Activated T-cell treated with anti-CD3 and anti-CD28 coated beads for 24 hours (primary cell): ENCODE results near the gene CD99L2.
"Not testable (repeated sequence)": the region's sequence is repeated elsewhere in the genome, so short reads cannot be mapped to it uniquely, and the experiment has no call there.

ENCODE experiments used
- DNase-seq: peaks from one replicate; pipeline ENCODE4 v3.0.0-alpha.2; 2020; ENCODE audit warnings: low read depth

The CD99L2 gene

DNA sequence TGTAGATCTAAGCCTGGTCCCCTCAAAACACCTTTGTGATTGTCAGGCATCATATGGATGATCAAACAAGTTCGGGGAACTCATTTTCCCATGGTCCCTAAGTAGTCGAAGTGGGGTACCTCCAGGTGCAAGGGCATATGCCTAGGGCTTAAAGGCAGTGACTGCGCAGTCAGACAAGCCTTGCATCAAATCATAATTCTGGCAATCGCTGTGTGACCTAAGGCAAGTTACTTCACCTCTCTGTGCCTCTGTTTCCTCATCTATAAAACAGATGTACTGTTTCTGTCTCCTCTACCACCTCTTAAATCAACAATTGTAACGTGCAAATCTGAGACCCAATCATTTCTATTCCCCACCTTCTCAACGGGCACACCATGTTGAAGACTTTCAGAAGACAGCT is 1.8 kb downstream of the CD99L2 start:
- no peak for DNase-seq

DNA sequence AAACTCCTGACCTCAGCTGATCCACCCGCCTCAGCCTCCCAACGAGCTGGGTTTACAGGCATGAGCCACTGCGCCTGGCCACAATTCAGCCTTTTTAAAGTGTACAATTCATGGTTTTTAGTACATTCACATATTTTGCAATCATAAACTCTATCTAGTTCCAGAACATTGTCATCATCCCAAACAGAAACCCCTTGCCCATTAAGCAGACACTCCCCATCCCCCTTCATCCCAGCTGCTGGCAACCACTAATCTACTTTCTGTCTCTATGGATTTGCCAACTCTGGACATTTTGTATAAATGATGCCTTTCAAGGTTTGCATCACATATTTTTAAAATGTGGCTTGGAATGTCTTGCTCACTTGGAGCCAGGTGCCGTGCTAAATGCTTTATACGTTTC is 4.5 kb downstream of the CD99L2 start:
- DNase-seq = no peak

GRCh38 chrX:150889131-150889530 is 9.3 kb downstream of the CD99L2 start:
- DNase-seq = no peak

GRCh38 chrX:150887906-150888465 is 10.5 kb downstream of the CD99L2 start:
- no peak for DNase-seq

GRCh38 chrX:150887268-150887667 is 11.2 kb downstream of the CD99L2 start:
- DNase-seq = not testable (repeated sequence)

DNA sequence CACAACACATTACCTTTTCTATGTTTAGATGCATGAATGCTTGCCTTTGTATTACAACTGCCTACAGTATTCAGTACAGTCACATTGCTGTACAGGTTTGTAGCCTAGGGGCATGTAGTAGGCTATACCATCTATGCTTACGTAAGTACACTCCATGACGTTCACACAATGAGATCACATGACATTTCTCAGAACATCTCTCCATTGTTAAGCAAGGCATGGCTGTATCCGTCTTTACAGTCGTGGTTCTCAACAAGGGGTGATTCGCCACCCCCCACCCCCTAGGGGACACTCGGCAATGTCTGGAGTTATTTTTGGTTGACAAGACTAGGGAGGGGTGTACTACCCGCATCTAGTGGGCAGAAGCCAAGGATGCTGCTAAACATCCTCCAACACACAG is 12.1 kb downstream of the CD99L2 start:
- no peak for DNase-seq

- no peak for DNase-seq
Measured at GRCh38 chrX:150880808-150881165, 17.7 kb downstream of the CD99L2 start.

GRCh38 chrX:150879855-150880807 is 18.3 kb downstream of the CD99L2 start:
- DNase-seq = no peak

GRCh38 chrX:150875621-150876020 is 22.8 kb downstream of the CD99L2 start:
- not testable (repeated sequence) for DNase-seq

- no peak for DNase-seq
Measured at GRCh38 chrX:150874448-150874847, 24.0 kb downstream of the CD99L2 start.

DNA sequence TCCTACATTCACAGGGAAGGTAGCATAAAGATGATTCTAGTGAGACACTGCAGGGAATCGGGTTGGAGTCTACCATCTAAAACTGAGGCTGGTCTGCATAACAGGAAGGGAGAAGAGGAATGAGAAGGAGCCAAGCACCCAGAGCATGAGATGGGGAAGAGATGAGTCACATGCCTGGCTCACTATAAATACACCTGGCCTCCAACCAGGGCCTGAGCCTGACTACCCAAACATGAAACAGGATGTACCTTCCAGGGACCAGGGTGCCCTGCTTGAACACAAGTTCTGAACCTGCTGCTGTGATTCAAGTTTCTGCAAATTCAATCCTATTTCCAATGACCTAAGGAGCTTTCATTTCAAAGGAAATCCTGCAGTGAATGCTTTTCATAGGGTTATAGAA is 24.9 kb downstream of the CD99L2 start:
- no peak for DNase-seq

- DNase-seq = no peak
Measured at GRCh38 chrX:150872773-150873336, 25.6 kb downstream of the CD99L2 start.

DNA sequence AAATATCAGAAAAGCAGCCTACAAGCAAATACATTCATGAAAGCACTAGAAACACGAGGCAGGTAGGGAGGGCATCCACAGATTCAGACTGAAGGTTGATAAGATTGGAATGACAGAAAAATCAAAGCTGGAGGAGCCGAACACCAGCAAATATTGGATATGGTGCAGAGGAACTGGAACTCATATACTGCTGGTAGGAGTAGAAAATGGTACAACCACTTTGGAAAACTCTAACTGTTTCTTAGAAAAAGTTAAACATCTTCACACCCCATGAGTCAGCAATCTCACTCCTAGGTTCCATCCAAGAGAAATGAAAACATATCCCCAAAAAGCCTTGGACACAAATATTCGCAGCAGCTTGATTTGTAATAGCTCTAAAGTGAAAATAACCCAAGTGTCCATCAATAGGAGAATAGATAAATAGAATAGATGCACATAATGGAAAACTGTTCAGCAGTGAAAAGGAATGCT is 27.1 kb downstream of the CD99L2 start:
- no peak for DNase-seq

- DNase-seq = no peak
Measured at GRCh38 chrX:150870487-150871340, 27.8 kb downstream of the CD99L2 start.

DNA sequence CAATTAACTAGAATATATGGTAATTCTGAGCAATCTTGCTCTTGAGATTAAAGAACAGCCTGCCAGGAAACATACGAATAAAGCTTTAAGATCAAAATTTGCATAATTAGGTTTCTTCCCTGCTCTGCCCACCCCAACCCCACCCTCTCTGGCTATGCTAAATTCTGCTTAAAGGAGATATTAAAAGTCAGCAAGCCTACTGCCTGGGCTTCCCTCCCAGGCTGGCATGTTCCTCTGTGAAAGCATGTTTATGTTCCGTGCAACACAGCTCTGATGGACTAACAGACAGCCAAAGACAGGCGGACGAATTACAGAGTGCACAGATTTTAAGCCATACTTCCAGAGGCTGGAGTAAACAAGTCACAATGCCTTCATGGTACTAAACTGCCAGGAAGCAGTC is 28.4 kb downstream of the CD99L2 start:
- no peak for DNase-seq

DNA sequence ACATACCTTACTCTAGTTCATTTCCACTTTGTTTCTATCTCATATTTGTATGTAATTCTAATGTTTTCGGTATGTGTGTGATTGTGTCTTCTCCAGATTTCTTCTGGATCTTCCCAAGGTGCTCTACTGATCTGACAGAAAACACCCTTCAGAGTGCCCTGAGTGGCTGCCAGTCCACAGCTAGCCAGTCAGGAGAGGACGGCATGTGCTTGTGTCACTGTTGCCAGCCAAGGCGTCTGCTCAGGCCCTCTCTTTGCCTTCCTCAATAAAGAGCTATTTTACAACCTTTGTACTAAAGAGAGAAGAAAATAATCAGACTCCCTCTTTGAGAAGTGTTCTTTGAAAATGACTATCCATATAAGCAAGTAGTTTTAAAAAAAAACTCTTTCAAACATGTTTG is 29.0 kb downstream of the CD99L2 start:
- no peak for DNase-seq

DNA sequence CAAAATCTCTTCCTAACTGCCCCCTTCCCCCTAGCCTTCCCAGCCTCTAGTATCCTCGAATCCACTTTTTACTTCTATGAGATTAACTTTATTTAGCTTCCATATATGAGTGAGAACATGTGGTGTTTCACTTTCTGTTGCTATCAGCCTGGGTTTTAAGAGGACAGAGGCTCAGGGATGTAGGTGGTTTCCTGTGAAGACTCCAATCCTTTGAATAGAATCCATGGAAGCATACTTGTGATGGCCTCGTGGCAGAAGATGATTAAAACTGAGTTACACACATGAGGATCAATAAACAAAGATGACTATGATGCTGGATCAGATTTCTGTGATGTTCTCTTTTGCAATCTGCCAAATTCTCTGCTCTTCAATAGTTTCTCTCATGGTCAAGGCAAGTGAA is 29.8 kb downstream of the CD99L2 start:
- DNase-seq = no peak

GRCh38 chrX:150864127-150864526 is 34.3 kb downstream of the CD99L2 start:
- DNase-seq = no peak

GRCh38 chrX:150863191-150863590 is 35.3 kb downstream of the CD99L2 start:
- no peak for DNase-seq

DNA sequence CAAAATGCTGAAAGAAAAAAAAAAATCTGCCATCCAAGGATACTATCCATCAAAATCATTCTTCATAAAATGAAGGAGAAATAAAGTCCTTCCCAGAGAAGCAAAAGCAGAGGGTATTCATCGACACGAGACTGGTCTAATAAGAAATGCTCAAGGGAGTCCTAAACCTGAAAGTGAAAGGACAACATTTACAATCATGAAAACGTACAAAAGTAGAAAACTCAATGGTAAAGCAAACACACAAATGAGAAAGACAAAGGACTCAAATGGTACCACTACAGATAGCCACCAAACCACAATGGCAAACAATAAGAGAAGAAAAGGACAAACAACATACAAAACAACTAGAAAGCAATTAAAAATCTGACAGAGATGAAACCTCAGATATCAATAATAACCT is 41.0 kb downstream of the CD99L2 start:
- no peak for DNase-seq

GRCh38 chrX:150856785-150857184 is 41.7 kb downstream of the CD99L2 start:
- no peak for DNase-seq

DNA sequence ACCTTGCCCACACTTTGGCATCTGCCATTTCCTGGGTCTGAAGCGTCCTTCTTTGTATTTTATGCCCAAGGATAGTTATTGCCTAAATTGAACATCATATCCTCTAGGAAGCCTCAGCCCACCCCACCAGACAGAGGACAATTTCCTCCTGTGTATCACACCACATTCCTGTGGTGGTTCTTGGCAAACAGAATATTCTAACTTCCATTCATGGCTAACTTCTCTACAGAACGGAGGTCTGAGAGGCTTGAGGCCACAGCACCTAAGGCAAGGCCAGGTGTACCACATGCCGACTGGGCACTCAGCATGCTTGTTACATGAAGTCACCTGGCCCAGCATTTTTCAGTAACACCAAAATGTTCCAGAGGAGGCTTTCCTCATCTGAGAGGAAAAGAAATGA is 42.4 kb downstream of the CD99L2 start:
- DNase-seq = no peak
